Activated CD4-positive, alpha-beta T cell treated with anti-CD3 and anti-CD28 coated beads, Interleukin-2, amount 50 U/mL, for 16 hours (primary cell): ENCODE data around the gene EPS8L2.
A peak's percentile ranks its signal among the peaks of the same experiment; 100 is the strongest.

Experiments
- DNase-seq: peaks from one replicate; pipeline ENCODE4 v3.0.0-alpha.2; 2020

Gene EPS8L2

DNA sequence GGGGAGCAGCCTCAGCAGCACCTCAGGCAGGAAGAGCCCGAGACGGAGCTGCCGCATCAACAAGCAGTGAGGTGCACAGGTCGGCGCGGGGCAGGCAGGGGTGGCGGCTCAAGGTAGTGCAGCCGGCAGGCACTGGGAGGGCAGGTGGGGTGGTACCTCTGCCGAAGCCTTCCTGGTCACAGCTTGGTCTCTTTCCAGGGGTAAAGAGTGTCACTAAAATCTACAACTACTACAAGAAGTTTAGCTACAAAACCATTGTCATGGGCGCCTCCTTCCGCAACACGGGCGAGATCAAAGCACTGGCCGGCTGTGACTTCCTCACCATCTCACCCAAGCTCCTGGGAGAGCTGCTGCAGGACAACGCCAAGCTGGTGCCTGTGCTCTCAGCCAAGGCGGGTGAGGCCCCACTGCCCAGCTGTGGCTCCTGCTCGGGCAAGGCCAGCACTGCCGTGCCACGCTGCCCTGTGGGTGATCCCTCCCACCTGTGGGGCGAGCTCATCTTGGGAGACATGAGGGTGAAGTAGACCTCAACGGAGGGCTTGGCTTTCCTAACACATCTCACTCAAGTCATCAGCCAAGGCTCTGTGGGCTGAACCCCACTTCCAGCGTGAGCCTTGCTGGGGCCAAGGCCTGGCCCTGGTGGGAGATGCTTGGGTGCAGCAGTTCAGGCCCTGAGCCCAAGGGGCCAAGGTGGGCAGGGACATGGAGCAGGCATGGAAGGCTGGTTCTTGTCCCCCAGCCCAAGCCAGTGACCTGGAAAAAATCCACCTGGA lies 57.7 kb downstream of the EPS8L2 start:
- DNase-seq: no peak

DNA sequence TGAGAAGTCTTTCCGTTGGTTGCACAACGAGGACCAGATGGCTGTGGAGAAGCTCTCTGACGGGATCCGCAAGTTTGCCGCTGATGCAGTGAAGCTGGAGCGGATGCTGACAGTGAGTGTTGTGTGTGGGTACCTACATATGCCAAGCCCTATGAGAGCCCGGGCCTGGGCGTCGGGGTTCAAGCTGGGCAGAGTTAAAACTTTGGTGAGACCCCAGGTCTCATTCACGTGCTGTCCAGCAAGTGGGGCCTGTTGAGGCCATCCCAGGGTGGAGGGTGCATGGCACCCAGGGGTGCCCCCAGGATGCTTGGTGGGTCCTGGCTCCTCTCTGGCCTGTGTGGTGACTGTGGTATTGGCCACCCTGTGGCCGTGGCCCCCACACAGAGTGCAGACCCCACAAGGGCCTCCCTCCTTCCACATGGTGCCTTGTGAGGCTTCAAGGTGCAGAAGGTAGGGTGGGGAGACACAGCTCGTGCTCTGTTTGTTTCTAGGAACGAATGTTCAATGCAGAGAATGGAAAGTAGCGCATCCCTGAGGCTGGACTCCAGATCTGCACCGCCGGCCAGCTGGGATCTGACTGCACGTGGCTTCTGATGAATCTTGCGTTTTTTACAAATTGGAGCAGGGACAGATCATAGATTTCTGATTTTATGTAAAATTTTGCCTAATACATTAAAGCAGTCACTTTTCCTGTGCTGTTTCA lies 58.4 kb downstream of the EPS8L2 start:
- DNase-seq: no peak

DNA sequence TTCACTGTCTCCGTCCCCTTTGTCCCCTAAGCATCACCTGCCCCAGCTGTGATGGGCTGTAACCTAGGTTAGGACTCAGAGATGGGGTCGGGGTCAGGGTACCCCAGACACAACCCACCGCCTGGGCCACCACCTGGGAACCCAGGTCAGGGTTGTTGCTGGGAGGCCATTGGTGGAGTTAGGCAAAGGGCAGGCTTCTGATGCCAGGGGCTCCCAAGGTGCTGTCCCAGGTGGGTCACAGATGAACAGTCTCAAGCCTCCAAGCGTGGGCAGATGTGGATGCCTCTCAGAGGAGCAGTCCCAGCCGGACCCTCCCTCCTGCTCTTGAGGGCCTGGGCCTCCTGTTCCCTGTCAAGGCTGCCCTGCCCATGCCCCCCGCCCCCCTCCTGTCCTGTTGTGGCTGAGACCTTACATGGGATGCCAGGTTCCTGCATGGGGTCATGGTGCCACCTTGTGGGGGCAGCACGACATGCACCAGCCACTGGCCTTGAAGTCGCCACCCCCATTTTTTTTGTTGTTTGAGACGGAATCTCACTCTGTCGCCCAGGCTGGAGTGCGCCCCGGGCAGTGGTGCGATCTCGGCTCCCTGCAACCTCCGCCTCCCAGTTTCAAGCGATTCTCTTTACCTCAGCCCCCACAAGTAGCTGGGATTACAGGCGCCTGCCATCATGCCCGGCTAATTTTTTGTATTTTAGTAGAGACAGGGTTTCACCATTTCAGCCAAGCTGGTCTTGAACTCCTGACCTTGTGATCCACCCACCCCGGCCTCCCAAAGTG lies 59.2 kb downstream of the EPS8L2 start:
- peak; percentile 62 for DNase-seq

DNA sequence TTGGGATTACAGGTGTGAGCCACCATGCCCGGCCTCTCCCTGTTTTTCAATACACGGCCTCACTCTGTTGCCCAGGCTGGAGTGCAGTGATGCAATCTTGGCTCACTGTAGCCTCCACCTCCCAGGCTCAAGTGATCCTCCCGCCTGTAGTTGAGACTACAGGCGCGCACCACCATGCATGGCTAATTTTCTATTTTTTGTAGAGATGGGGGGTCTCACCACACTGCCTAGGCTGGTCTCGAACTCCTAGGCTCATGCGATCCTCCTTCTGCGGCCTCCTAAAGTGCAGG lies 59.7 kb downstream of the EPS8L2 start:
- no peak for DNase-seq

DNA sequence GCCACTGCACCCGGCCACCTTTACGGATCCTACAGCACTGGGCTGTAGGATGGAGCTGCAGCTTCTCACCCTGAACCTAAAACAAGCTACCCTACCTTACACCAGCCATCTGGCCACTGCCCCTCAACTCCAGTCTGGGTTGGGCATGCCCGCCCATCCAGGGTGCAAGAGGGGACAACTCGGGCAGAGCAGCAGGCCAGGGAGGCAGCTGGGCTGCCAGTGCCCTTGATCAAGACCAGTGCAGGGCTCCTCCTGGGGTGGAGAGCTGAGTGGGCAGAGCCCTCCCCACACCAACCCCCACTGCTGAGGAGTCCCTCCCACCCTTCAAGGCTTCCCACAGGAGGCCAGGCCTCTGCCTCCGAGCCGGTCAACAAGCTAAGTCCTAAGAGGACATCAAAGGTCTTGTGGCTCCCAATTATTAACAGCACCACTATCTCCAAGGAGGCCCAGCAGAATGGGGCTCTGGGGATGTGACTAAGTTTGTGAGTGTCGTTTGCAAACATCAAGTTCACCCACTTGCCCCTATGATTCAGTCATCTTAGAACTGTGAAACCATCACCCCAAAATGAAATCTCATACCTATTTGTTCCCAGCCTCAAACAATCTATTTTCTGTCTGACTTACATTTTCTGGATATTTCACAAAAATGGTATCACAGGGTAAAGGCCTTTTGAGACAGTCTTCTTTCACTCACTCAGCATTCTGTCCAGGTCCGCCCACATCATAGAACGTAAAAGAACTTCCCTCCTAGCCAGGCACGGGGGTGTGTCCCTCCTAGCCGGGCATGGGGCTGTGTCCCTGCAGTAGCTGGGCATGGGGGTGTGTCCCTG lies 60.3 kb downstream of the EPS8L2 start:
- no peak for DNase-seq

DNA sequence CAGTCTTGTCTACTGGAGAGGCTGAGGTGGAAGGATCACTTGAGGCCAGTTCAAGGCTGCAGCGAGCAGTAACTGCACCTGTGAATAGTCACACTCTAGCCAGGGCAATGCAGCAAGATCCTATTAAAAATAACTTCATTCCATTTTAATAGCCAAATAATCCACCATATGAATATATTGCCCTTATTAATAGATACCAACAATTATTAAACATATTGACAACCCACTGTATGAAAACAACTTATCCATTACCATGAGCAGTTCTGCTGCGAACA lies 60.8 kb downstream of the EPS8L2 start:
- DNase-seq: no peak

DNA sequence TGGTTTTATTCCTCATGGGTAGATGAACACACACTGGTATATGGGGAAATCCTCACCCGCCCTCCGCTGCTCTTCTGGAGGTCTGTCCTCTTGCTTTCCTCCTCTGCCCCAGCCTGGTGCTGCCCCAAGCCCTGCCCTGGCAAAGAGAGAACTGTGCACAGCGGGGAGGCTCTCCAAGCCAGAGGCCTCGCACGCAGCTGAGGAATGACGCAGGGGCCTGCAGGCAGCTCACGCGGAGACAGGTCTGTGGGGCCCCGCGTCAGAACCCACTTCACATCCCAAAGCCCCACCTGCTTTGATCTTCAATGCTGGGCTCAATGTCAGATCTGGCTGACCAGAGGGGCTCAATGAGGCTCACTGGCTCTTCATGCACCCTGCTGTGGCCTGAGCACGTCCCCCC lies 61.2 kb downstream of the EPS8L2 start:
- DNase-seq: no peak

DNA sequence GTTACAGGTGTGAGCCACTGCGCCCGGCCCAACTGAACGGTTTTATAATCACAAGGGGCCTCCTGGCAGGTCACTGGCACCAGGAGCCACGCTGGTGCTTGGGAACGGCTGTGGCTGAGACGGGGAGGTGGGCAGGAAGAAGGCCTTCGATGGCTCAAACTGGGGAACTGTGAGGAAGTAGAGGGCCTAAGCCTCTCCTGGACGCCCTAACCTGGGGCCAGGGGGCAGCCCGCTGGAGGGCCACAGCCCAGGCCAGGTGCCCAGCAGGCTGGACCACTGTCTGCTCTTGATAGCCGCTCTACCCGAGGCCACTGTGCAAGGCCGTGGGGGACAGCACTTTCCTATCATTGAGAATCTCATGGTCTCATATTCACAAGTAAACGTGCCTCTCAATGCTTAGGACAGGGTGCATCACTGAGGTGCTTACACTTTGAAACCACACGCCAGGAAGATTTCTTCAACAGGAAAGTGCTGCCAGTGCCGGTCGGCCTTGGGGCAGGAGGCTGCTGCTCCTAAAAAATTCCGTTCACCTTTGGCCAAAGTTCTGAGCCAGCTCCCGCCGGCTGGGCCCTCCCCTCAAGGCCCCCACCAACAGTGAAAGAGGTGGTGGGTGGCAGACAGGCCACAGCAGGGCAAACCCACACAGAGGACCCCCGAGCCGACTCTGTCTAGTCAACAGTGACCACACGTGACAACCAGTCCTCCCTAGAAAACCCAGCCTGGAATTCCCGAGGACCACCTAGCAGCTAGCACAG lies 64.0 kb downstream of the EPS8L2 start:
- DNase-seq: no peak

DNA sequence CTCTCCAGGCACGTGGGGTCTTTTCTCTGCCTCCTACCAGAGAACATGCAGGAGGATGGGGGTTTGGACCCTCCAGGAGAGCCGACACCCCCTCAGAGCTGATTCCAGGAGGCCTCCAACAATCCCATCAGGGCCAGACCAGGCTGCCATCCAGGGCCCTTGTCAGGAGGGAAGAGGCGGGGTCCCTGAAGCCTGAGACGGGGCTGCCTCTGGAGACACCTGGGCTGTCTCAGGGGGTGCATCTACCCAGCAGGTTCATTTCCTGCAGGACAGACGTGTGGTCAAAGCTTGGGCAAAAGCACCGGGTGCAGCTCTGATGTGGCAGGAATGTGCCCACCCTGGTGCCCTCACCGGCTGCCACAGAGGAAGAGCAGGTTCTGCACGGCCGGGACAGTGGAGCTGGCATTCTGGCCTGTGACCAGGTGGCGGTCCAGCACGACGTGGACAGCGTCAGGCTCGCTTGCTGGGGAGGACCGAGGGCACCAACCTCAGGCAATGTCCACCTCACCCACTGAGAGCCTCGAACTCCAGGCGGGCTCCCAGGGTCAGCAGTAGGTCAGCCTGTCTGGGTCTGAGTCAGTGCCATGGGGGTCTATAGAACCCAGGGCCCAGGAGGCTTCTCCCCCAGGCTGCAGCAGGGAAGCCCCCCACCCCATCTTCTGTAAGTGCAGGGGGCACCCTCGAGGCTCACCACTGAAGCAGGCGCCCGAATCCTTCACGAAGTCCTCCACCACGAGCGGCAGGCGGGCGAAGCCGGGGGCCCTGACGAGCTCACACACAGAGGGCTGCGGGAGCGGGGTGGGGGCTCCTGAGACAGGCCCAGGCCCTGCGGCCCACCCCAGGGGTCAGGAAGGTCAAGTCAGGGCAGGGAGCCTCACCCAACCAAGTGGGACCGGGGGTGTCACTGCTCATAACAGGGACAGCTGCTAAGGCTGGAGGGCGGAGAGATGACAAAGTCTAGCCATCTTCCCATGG lies 64.9 kb downstream of the EPS8L2 start:
- no peak for DNase-seq

DNA sequence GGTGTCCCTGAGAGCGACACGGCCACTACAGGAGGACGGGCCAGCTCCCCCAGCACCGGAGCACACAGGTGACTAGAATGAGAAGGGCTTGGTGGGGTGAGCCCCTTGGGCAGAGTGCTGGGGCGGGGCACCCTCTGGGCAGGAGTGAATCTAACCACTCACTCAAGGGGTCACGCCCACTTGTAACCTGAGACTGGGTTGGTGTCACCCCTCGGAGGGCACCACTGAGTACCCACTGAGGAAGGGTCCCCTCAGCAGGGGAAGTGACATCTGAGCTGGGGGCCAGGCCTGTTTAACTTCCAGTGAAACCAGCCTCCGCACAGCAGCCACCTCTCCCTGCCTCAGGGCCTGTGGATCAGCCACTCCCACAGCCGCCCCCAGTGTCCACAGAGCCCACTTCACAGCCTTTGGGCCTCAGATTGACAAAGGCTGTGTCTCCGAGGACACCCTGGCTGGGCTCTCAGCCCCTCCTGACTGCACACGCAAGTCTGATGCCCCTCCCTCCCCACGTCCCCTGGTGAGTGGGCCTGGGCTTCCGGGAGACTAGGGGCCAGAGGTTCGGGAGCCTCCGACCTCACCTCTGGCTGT lies 65.7 kb downstream of the EPS8L2 start:
- no peak for DNase-seq

DNA sequence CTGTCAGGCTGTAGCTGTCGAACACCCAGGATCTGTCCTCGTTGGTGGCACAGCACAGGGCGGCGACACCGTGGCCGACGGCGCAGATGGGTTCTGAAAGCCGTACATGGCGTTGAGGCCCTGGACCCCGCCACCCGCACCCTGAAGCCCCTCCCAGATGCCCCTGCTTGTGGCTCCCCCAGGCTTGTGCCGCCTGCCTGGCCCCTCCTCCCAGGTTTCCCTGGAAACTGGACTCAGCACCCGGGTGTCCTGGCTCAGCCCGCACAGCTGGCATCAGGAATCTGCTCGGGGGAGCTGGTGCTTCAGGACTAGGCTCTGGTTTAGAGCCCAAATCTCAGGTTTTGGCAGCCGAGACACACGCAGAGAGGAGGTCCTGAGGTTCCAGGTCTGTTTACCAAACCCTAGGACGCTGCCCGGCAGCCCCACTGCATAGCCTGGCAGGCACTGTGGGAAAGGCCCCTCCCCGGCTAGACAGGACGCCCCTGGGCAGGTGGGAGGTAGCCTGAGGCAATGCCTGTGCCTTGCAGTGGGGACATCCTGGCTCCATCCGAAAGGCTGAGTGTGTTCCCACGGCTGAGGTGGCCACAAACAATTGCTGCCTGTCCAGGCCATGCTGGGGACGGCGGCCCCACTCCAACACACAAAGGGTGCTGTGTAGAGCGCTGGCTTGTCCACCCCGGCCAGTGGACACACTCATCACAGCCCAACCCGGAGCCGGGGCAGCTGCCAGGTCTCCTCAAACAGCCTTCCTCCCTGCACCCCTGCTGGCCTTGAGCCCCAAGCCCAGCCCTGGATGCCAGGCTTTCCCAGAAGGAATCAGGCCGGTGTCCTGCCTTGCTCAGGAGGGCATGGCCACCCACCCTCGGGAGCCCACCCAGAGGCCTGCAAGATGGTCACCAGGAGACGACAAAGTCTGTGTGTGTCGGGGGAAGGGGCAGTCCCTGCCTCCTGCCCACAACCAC lies 66.7 kb downstream of the EPS8L2 start:
- DNase-seq: no peak

DNA sequence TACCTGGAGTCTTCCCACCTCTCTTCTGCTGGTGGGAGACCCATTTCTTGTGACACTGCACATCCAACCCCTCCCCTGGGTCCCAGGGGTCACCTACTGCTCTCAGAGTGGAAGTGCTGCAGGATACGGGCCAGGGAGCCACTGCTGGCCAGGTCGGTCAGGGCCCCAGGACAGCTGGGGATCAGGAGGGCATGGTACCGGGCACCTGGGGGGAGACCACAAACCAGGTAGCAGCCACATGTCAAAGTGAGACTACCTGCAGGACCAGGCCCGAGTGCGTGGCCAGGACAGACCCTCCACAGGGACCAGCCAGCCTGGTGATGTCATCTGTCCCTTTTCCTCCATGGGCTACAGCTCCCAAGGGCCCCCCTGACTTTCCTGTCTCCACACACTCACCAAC lies 67.4 kb downstream of the EPS8L2 start:
- no peak for DNase-seq

DNA sequence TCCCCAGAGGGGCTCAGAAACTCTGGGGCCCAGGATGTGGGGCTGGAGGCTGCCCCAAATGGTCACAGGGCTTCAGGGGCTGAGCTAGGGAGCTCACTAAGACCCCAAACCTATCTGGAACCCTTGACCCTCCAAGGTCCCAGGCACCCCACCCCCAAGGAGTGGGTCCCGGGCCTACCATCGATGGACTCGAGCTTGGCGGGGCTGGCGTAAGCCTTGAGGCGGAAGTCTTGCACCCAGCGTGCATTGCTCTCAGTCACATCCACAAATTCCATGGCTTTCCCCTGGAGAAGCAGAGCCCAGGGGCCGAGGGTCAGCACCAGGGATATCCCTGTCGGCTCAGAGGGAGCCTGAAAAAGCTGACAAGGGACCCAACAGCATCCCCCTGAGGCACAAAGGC lies 67.8 kb downstream of the EPS8L2 start:
- no peak for DNase-seq

DNA sequence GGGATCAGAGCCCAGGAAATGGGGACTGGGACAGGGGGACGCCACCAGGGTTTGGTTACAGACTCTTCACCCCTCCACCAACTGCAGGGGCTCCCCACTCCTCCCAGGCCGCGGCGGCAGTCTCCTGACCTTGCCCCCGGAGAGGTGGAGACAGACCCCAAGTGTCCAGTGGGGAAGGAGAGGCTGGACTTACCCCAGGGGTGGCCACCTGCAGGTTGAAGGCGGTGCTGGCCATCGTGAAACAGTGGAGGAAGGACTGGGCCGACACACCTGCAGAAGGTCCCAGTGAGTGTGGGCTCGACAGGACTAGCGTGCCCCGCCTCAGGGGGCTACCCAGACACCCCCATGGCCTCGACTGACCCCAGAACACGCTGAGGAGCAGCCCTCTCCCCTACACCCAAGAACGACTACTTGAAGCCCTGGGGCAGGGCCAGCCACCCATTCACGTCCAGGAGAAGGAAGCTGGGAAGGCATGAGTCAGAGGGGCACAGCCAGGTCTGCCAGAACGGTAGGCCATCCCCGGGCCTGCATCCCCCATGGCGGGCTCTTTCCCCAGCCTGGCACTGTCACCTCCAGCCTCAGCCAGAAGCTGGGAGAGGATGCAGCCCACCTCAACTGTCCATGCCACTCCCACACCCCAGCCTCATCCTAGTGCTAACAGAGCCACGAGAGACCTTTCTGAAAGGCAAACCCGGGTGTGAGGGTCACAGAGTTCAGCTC lies 69.0 kb downstream of the EPS8L2 start:
- DNase-seq: no peak

DNA sequence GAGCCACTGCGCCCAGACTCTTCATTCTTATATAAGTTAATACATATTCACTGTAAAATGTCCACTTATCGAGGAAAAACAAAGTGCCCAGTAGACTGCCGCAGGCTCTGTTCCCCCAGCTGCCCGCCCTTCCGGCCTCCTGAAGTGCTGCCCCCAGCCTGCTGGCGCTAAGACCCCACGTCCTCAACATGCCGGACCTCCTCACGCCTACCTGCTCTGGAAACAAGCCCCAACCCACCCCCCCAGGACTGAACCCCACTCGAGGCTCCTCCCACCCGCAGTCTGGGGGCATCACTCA lies 70.2 kb downstream of the EPS8L2 start:
- no peak for DNase-seq

DNA sequence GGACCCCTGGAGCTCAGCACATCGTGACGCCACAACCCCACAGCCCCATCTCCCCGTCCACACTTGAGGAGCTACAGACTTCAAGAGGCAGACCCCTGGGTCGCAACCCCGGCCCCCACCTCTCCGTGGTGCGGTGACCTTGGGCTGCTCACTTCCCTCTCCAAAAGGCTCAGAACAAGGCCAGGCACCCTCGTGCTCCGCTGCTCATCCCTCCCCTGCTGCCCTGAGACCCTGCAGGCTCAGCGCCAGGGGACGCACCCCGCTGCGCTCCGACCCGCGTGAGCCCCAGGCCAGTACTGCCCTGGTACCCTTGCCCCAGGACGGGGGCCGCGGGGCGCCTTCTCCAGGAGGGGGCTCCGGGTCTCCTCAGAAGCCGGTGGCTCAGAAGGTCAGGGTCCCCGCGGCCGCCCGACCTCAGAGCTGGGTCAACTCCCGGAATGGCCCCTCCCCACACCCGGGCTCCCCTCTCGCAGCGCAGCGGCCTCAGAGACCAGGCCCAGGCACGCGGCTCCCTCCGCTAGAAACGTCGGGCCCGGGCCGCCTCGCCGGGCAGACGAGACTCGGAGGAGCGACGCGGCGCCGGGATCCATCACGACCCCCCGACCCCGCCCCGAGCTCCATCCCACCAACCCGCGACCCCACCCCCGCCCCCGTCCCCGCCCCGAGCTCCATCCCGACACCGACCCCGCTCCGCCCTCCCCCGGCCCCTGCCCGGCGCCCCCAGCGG lies 70.7 kb downstream of the EPS8L2 start:
- peak; percentile 32 for DNase-seq
